ENCODE data around the gene FAM89A. TPM values are rescaled to one million over a fixed set of nuclear protein-coding genes. Genes with fewer than 3 reads are reported as not detected.
"Not testable (repeated sequence)": the region's sequence is repeated elsewhere in the genome, so short reads cannot be mapped to it uniquely, and the experiment has no call there.

Gene FAM89A
- total and polyA plus RNA-seq, 2 of the 8 experiments (the other 6 are each of a cell fraction or from before 2014, with no cell fraction given) = 2.1 to 2.2 TPM

GRCh38 chr1:231047529-231047928 is 7.5 kb upstream of the FAM89A start:
- H2BK20ac ChIP-seq (ENCODE audit: low read length); CTCF ChIA-PET (ENCODE audit: partially characterized antibody); H3K9me3 ChIP-seq (ENCODE audit: insufficient read depth in 2 of 2, low read depth in 1 of 2, low read length in 1 of 2); H2AK5ac ChIP-seq (ENCODE audit: low read depth, low read length); FAIRE-seq; H2BK12ac ChIP-seq (ENCODE audit: low read depth, low read length); DNase-seq (ENCODE audit: low read depth in 1 of 2, low spot score in 2 of 2); H4K20me1 ChIP-seq (replicated peaks in 1 of 2; ENCODE audit: control insufficient read depth in 1 of 2, insufficient read depth in 2 of 2, low read length in 2 of 2); H3K4me1 ChIP-seq (replicated peaks in 1 of 4; ENCODE audit: control insufficient read depth in 3 of 4, insufficient read depth in 4 of 4, low read length in 3 of 4); H3K4me2 ChIP-seq (ENCODE audit: insufficient read depth in 1 of 2, low read depth in 2 of 2, low read length in 2 of 2); H3K56ac ChIP-seq (replicated peaks; ENCODE audit: insufficient read length, low read depth, low read length); H3K18ac ChIP-seq (ENCODE audit: extremely low read depth, low read length); H3K79me1 ChIP-seq (ENCODE audit: low read depth, low read length); H4K5ac ChIP-seq (ENCODE audit: insufficient read length, low read depth, low read length); H3K27ac ChIP-seq (ENCODE audit: low read depth, low read length); H3K23me2 ChIP-seq (ENCODE audit: low read depth, low read length); H3K23ac ChIP-seq (ENCODE audit: insufficient read length); H3K79me2 ChIP-seq (ENCODE audit: control insufficient read depth in 1 of 2, insufficient read depth in 2 of 2, low read length in 2 of 2); H4K8ac ChIP-seq (ENCODE audit: extremely low read depth, insufficient read depth, low read length); POLR2A ChIA-PET (ENCODE audit: partially characterized antibody); H3K4ac ChIP-seq (replicated peaks; ENCODE audit: insufficient read length, low read depth, low read length); H3K9ac ChIP-seq (replicated peaks in 1 of 4; ENCODE audit: extremely low read depth in 1 of 4, low read depth in 3 of 4, low read length in 3 of 4); H3K4me3 ChIP-seq (ENCODE audit: extremely low read depth in 1 of 4, insufficient read depth in 2 of 4, low read depth in 3 of 4, low read length in 4 of 4); H3K36me3 ChIP-seq (ENCODE audit: control insufficient read depth in 2 of 4, insufficient read depth in 4 of 4, low read length in 3 of 4); H2AFZ ChIP-seq (ENCODE audit: low read length); H2BK5ac ChIP-seq (ENCODE audit: low read depth, low read length); H4K91ac ChIP-seq (replicated peaks; ENCODE audit: insufficient read length, low read length); H2BK15ac ChIP-seq (ENCODE audit: low read length); H3K14ac ChIP-seq (ENCODE audit: insufficient read length); H2BK120ac ChIP-seq (replicated peaks; ENCODE audit: low read depth, low read length): not testable (repeated sequence)
- peaks cover 7 to 24% (median 14%) of the 10 kb centered on the region in 4 experiments; a peak in 6 of 7 replicates for H3K27me3 ChIP-seq (replicated peaks in 1 of 4; ENCODE audit: control insufficient read depth in 3 of 4, extremely low read depth in 1 of 4, insufficient read depth in 3 of 4, low read length in 3 of 4)
